Measurements from ENCODE around the gene PDXDC1. TPM values are rescaled to one million over a fixed set of nuclear protein-coding genes. Genes with fewer than 3 reads are reported as not detected.

PDXDC1 gene
- total RNA-seq, 4 donors from 2014 or later: 70.0 to 92.2 (median 87.6) TPM

DNA sequence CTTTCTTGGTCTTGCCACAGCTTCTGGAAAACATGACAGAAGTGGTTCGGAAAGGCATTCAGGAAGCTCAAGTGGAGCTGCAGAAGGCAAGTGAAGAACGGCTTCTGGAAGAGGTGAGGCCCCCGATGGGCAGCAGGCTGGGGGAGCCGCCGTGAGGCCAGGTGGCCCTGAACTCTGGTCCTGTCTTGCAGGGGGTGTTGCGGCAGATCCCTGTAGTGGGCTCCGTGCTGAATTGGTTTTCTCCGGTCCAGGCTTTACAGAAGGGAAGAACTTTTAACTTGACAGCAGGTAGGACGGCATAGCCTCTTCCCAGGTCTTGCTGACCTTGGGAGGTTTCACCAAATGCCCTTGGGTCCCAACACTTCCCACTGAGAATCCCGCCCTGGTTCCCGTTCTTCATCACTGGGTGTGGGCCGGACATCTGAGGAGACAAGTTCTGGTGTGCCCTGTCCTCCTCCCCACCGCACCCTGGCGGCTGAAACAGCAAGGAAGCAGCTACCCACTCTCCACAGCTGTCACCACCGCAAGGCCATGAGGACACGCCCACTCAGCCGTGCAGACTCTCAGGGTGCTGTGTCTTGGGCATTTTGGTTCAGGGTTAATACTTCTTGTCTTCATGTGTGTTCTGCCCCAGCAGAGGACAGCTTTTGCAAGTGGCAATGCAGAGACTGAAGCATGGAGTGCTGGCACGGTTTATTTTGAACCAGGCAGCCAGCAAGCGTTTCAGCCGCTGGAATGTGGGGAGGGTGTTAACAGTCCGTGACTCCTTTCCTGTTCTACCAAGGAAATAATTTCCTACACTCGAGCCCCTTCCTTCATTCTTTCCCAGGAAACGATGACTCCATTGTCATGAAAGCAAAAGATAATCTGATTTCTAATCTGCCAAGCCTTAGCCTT, 59.7 kb downstream of the PDXDC1 start:
- Histone ChIP-seq H3K4me3 (no peak overlapping the region), H3K4me1 (peaks cover 0 to 6% (median 0%) of the 10 kb centered on the region in 3 donors), H3K36me3 (peaks cover 0 to 97% of the 10 kb centered on the region in 2 donors), H3K9me3 (no peaks in the 10 kb centered on the region), H3K27me3 (no peaks in the 10 kb centered on the region), H3K27ac (no peak overlapping the region)
- 43 to 72% methylated on average over 6 to 7 of the region's 23 CpGs for WGBS, 2 donors (ENCODE audit: low coverage in 1 of 2)
- peak; percentile 28 for ATAC-seq
- TF ChIP-seq EP300 (IDR thresholded peaks at IDR 0.05) (no peak), POLR2A (IDR thresholded peaks at IDR 0.05) (no peak), POLR2AphosphoS5 (IDR thresholded peaks at IDR 0.05) (no peak)
- TF ChIP-seq, protein P1, sequence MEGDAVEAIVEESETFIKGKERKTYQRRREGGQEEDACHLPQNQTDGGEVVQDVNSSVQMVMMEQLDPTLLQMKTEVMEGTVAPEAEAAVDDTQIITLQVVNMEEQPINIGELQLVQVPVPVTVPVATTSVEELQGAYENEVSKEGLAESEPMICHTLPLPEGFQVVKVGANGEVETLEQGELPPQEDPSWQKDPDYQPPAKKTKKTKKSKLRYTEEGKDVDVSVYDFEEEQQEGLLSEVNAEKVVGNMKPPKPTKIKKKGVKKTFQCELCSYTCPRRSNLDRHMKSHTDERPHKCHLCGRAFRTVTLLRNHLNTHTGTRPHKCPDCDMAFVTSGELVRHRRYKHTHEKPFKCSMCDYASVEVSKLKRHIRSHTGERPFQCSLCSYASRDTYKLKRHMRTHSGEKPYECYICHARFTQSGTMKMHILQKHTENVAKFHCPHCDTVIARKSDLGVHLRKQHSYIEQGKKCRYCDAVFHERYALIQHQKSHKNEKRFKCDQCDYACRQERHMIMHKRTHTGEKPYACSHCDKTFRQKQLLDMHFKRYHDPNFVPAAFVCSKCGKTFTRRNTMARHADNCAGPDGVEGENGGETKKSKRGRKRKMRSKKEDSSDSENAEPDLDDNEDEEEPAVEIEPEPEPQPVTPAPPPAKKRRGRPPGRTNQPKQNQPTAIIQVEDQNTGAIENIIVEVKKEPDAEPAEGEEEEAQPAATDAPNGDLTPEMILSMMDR (IDR thresholded peaks at IDR 0.05): no peak

DNA sequence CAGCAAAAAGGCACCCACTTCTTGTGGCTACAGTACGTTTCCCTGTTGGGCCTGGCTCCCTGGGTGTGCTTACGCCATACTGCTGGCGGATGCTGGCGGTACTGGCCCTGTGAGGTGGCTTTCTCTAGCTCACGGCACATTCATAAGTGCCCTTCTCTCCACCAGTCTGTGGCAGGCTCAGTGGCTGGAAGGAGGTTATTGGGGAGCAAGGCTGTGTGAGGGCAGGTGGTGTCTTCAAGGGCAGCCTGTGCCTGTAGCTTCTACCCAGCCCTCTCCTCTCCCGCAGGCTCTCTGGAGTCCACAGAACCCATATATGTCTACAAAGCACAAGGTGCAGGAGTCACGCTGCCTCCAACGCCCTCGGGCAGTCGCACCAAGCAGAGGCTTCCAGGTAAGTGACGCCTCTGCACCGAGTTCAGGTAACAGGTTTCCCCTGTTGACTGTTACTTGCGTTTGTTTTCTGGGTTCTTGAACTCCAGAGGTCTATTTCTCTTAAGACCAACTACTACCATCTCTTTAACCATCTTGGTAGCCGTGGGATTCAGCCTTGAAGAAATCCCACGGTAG, 60.4 kb downstream of the PDXDC1 start:
- ATAC-seq: no peak
- WGBS, 2 donors (ENCODE audit: low coverage in 1 of 2): 72 to 83% methylated on average over 7 to 13 of the region's 15 CpGs

DNA sequence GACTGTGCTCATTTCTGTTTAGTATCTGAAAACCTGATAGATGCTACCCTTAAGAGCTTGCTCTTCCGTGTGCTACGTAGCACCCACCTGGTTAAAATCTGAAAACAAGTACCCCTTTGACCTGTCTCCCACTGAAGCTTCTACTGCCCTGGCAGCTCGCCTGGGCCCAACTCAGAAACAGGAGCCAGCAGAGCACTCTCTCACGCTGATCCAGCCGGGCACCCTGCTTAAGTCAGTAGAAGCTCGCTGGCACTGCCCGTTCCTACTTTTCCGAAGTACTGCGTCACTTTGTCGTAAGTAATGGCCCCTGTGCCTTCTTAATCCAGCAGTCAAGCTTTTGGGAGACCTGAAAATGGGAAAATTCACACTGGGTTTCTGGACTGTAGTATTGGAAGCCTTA, 62.2 kb downstream of the PDXDC1 start:
- no peak for ATAC-seq
- no peaks in the 10 kb centered on the region for H3K27me3 ChIP-seq
- TF ChIP-seq, protein P1 (IDR thresholded peaks at IDR 0.05): no peak
- TF ChIP-seq EP300 (IDR thresholded peaks at IDR 0.05): no peak
- TF ChIP-seq POLR2AphosphoS5 (IDR thresholded peaks at IDR 0.05): no peak
- no peak for TF ChIP-seq POLR2A (IDR thresholded peaks at IDR 0.05)
- 86 to 89% methylated on average over 1 to 7 of the region's 10 CpGs for WGBS, 2 donors (ENCODE audit: low coverage in 1 of 2)
- H3K9me3 ChIP-seq: no peaks in the 10 kb centered on the region
- H3K27ac ChIP-seq: peak overlapping the region in 1 of 4 donors; percentile 24
- H3K36me3 ChIP-seq: peaks cover 0 to 92% of the 10 kb centered on the region in 2 donors
- H3K4me3 ChIP-seq: no peak overlapping the region
- H3K4me1 ChIP-seq: peaks cover 0 to 12% (median 0%) of the 10 kb centered on the region in 3 donors

More for the DNA sequence above, 60.4 kb downstream of the PDXDC1 start:
- Histone ChIP-seq H3K4me1 (no peaks in the 10 kb centered on the region), H3K27me3 (no peaks in the 10 kb centered on the region), H3K27ac (no peak overlapping the region), H3K9me3 (no peaks in the 10 kb centered on the region), H3K36me3 (peaks cover 0 to 97% of the 10 kb centered on the region in 2 donors), H3K4me3 (no peak overlapping the region)
- TF ChIP-seq, protein P1 (IDR thresholded peaks at IDR 0.05): no peak
- TF ChIP-seq EP300 (IDR thresholded peaks at IDR 0.05): no peak
- no peak for TF ChIP-seq POLR2A (IDR thresholded peaks at IDR 0.05)
- TF ChIP-seq POLR2AphosphoS5 (IDR thresholded peaks at IDR 0.05): no peak

DNA sequence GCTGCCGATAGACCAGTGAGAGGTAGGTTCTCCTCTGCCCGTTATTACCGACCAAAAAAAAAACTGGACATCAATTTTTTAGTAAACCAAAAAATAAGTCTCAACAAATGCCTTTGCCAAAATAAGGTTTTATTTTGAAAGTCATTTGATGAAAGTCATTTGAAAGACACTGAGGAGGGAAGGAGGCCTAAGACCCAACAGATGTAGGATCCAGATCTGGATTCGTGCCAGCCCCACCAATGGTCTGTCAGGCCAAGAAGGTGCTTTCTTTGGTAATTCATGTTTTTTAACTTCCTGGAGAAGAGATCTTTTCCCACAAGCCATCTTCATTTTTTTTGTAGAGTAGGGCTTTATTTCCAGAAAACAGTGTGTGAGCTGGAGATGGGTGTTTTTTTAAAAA, 62.9 kb downstream of the PDXDC1 start:
- H3K36me3 ChIP-seq: peaks cover 0 to 85% of the 10 kb centered on the region in 2 donors

More for the DNA sequence above, 62.9 kb downstream of the PDXDC1 start:
- Histone ChIP-seq H3K27me3 (no peaks in the 10 kb centered on the region), H3K4me1 (peaks cover 0 to 15% (median 0%) of the 10 kb centered on the region in 3 donors), H3K27ac (no peak overlapping the region), H3K9me3 (no peaks in the 10 kb centered on the region), H3K4me3 (no peak overlapping the region)
- ATAC-seq: no peak
- TF ChIP-seq POLR2A (IDR thresholded peaks at IDR 0.05): no peak
- TF ChIP-seq POLR2AphosphoS5 (IDR thresholded peaks at IDR 0.05): no peak
- TF ChIP-seq, protein P1 (IDR thresholded peaks at IDR 0.05): no peak
- no peak for TF ChIP-seq EP300 (IDR thresholded peaks at IDR 0.05)
- WGBS, 2 donors (ENCODE audit: low coverage in 1 of 2): 87 to 100% methylated on average over 2 to 4 of the region's 4 CpGs

All from gastroesophageal sphincter (tissue), 4 donors.